ENCODE measurements around the gene SH2D2A.

SH2D2A gene

DNA sequence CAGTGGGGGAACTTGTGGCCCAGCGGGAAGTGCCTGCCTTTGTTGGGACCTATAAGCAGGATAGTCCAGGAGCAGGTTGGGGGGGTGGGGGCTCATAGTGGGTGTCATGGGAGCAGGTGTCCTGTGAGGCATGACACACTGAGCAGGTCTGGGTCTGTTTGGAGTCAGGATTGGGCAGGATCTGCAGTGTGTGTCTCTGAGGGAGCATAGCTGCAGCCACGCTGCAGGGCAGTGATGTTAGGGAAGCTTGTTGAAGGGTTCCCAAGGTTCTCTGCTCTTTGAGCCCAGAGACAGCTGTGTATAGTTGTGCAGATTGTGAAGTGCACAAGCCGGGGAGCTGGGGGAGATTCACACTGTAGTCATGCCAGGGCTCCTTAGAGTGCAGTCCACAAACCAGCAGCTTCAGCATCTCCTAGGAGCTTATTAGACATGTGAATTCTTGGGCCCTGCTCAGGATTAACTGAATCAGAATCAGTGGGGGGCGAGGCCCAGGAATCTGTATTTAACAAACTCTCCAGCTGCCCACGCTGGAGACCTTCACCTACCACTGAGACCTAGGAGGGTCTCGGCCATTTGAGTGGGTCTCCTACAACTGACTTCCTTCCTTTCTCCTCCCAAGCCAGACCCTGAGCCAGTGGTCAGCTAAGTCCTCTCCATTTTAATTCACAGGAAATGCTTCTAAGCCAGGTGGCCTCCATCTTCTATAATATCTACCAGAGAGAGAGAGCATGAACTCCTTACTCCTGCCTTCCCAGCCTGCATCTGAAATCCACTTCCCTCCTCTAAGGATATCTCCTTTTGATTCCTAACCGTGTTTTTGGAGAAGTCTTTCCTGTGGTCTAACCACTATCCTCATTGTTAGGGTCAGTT is 31.2 kb upstream of the SH2D2A start:
- DNase-seq (ENCODE audit: low read depth in 2 of 2) = no peak

DNA sequence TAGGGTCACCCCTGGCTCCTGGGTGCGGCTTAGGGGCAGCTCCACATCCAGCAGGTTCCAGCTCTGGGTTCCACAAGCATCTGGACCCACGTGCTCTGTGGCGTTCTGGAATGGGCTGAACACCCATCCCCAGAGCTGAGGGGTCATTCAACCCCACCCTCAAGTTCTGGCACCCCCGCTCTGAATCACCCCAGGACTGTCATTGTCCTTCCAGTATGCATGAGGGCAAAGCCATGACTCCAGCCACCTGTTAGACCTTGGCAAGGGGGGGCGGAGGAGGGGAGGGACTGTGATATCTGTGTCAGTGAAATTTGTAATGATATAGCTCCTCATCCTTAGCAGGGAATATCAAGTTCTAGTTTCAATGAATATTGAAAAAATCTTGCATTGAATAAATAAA is 30.0 kb upstream of the SH2D2A start:
- DNase-seq (ENCODE audit: low read depth in 2 of 2) = no peak

DNA sequence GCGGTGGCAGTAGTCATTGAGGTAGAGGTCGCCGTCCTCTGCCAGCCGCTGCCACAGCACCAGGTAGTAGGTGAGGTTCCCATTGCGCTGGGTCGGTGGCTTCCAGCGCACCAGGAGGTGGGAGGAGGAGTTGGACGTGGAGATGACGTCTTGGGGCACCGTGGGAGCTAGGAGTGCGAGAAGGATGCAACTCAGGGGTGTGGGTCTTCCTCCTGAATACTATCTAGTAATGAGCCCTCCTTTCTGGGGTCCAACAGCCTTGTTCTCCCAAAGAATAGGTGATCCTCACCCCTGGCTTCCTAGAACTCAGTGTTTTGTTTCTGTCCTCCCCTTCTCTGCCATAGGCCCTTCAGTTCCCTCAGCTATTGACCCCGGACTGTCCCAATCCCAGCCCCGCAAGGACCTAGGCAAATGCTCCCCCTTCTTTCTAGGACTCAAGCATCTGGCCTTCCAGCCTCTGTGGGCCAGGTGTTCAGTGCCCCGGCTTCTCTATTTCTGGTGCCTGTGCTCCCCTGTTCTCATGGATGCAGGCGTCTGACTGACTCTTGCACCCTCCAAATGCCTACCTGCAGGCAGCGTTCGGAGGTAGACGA is 29.4 kb upstream of the SH2D2A start:
- DNase-seq (ENCODE audit: low read depth in 2 of 2) = no peak

DNA sequence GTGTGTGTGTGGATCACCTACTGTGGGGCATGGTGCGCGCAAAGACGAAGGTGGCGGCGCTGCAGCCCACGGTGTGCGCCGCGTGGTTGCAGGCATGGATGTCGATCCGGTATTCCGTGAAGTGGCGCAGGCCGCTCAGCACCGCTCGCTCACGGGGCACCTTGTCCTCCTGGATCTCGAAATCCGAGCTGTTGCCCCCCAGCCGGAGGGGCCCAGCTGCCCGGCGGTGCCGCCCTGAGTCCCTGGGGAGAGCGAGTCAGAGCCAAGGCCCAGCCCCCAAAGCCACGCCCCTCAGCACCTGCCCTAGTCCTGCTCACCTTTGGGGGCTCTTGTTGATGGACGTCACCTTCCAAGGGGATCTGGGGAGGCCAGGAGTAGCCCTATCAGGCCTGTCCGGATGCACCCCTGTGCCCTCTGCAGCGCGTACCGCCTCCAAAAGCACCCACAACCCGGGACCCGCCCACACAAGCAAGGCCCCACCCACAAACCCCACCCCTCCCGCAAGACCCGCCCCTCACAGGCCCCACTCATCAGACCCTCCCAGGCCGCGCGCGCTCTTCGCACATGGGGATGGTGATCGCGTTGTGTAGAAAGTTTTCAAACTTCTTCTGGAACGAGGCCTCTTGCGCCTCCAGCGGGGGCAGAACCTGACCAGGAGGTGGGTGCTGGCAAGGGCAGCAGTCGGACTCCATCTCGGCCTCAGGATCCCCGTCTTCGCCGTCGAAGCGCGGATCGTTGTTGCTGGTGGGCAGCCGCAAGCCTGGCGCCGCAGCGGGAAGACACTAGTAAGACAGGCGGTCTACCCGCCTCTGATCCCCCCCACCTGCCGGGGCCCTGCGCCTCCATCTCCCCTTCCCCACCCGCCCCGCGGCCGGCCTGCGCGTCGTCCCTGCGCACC is 28.7 kb upstream of the SH2D2A start:
- DNase-seq (ENCODE audit: low read depth in 2 of 2) = no peak

DNA sequence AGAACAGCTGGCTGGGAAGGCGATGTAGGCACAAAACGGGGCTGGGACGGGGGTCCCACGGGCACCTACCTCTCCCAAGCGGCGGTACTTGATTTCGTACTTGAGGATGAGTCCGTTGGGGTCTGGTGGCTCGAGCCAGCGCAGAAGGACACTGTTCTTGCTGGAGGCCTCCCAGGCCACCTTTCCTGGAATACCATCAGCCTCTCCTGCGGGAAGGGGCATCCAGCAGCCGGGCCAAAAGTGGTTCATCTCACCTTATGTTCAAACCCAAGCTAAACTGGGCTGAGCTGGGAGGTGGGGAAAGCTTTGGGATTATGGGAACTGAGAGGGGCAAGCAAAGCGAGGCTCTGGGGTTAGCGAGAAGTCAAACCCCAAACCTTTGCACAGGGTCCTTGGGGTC is 28.0 kb upstream of the SH2D2A start:
- DNase-seq (ENCODE audit: low read depth in 2 of 2) = no peak

DNA sequence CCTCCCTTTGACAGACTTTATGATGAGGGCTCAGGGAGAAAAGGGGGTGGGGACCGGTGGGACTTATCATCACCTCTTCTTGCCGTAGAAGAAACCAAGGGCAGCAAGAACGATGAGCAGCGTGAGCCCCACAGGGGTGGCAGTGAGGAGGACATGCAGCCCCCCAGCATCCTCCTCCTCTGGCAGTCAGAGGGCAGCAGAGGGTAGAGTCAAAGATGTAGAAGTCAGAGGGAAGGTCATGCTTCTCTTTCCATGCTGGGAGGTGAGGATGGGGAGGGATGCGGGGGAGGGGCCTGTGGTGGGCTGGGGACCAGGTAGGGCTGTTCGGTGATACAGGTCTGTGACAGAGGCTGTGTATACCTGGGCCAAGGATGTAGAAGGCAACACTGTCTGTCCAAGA is 27.5 kb upstream of the SH2D2A start:
- DNase-seq (ENCODE audit: low read depth in 2 of 2) = no peak

DNA sequence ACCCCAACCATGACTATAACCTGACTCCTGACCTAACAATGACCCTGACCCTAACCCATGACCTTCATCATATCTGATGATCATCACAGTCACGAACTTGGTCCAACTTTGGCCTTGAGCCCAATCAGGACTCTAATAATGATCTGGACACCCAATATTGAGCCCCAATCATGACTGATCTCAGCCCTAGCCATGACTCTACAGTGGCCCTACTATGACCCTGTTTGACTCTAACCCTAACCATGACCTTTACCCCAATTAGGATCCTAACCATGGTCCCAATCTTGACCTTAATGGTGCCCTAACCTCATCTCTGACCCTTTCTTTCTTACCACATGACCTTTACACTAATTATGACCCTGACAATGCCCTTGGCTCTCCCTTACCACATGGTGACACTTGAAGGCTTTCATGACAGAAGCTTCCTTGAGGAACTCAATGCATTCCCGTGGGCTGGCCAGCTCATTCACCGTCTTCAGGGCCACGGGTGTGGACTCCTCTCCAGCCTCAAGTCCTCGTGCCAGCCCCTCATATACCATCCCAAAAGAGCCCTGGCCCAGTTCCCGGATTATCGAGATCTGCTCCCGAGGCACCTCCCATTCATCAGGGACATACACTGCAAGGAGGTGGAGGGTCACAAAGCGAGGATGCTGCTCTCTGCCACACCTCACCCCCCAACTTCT is 26.1 kb upstream of the SH2D2A start:
- DNase-seq (ENCODE audit: low read depth in 2 of 2) = no peak

DNA sequence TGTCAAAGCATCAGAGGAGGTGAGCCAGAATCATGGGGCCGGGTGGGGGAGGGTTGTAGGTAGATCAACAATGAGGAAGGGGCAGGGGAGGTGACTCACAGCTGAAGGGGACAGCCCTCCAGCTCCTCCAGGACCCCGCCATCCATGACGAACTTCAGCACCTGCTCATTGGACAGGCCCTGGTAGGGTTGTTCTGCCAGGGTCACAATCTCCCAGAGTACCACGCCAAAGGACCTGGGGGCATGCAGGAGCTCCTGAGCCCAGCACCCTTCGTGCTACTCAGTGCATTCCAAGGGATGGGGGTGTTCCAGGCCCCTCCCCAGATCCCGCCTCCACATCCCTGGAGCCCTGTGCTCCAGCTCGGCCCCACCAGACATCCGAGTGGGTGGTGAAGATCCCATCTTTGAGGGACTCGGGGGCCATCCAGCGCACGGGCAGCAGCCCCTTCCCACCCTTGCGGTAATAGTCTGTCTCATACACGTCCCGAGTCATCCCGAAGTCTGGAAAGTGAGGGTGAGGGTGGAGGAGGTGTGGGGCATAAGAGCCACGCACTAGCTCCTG is 24.7 kb upstream of the SH2D2A start:
- no peak for DNase-seq (ENCODE audit: low read depth in 2 of 2)

DNA sequence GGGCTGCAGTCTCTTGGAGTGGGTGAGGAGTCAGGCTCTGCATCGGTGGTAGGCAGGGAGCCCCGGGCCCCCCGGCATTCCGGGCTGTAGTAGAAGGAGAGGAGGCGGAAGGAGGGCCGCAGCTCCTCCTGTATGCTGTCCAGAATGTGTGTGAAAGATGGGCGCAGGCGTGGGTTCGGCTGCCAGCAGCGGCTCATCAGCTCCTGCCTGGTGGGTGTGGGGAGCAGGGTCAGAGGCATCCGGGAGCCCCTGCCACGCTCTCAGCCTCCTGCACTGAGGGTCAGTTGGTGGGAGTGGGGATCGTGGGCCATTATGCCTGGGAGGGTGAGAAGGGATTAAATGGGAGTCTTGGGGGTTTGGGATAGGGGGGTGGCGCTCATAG is 24.2 kb upstream of the SH2D2A start:
- no peak for DNase-seq (ENCODE audit: low read depth in 2 of 2)

DNA sequence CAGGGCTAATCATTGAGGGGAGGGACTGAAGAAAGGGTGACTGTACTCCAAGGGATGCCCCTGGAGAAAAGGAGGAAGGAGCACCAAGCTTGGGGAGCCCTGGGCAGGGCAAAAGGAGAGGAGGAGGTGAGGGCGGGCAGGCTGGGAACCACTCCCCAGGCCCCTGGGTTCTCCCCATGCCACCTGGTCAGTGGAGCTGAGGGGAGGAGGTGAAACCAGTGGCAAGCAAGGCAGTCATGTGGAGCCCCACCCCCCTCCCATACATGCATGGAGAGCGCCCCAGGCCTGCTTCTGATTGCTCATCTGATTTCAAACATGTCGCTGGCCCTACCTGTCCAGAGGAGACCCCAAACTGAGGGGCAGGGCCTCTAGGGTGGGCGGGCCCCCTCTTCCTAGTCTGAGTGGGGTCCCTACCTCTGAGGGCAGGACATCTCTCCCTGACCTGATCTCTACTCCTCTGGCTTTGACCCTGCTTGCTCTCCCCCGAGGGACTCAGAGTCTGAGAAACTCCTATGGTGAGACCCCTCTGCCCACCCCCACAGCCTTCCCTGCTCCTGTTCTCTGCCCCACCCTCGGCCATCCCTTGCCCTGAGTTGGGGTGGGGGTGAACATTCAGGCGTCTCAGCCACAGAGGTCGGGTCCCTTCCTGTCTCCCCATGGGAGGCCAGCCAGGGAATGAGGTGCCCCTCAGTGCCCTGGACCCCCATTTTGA is 23.7 kb upstream of the SH2D2A start:
- no peak for DNase-seq (ENCODE audit: low read depth in 2 of 2)

DNA sequence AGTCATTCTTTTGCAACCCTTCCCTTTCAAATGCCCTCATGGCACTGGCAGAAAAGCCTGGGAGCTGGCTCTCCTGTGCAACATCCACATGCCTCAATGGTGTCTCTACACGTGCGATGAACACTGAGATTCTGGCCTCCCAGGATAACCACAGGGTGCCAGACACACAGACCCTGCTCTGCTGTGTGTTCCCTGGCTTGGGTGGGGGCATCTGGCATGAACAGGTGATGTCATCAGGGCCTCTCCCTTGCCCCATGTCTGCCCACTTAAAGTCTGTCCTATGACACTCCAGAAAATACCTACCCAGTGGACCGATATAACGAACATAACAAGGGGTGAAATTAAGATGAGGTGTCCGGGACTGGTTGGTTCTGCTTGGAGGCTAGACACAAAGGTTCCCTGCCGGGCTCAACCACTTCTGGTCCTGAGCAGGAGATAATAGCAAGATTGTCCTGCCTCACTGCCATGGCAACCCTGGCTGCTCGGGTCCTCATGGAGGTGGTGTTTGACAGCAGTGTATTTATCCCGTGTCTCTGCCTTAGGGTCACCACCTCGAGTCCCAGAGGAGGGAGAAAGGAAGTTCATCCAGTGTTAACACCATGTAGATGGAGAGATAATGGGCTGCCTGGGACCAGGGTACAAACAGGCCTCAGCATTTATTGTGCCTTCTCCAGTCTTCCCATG is 22.9 kb upstream of the SH2D2A start:
- DNase-seq (ENCODE audit: low read depth in 2 of 2) = no peak

DNA sequence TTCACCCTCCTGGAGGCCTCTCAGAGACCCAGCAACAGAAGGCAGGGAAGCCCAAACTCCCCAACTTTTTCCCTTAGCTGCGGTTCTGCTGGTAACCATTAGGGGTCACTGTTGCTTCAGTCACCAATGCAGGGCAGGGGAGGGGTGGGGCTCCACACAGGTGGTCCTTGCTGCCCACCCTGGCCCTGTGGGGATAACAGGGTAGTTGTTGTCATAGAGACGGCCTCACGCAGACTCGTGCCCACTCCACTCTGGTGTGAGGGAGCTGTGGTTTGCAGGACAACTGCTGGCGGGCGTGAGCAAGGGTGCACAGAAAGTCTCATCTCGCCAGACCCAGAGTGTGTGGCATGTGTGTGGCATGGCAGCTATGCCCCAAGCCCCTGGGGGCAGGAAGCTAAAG is 22.3 kb upstream of the SH2D2A start:
- DNase-seq (ENCODE audit: low read depth in 2 of 2) = no peak

DNA sequence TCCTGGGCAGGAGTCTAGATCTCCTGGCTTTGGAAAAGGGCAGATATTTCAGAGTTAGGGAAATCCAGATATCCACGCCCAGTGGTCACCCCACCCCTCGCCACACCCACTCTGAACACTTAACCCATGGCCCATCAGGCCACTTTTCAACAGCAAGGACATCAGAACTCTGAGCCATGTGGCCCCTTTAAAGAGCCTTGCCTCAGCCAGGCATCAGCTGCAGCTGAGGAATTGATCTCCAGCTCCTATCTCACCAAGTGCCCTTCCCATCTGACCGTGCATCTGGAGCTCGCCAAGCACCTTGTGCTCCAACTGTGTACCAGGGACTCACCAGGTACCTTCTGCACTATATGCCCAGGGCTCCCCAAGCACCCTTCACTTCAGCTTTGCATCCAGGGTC is 20.2 kb upstream of the SH2D2A start:
- DNase-seq (ENCODE audit: low read depth in 2 of 2) = no peak

DNA sequence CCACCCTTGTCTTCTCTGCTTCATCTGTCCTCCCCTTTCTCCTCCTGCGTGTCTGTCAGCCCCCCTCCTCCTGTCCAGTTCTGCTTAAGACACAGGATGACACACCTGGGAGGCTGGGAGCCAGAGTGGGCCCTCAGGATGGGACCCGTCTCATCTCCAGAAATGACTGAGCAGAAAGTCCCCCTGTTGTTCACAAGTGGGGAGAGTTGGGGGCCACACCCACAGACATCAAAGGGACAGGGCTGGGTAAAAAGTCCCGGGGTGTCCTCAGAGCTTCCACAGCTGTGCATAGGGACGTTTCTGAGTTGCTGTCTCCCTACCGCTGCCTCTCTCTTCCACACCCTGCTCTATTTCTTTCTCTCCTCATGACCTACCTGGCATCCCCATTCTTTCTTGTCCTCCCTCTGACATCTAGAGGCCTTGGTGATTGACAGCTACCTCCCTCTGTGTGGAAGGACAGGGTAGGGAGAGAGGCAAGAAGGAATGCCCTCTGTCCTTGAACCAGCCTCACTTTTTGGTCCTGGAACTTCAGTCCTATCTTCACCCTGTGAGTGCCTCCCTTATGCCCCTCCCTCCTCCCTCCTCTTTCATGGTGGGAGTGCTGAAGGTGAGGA is 19.5 kb upstream of the SH2D2A start:
- no peak for DNase-seq (ENCODE audit: low read depth in 2 of 2)

DNA sequence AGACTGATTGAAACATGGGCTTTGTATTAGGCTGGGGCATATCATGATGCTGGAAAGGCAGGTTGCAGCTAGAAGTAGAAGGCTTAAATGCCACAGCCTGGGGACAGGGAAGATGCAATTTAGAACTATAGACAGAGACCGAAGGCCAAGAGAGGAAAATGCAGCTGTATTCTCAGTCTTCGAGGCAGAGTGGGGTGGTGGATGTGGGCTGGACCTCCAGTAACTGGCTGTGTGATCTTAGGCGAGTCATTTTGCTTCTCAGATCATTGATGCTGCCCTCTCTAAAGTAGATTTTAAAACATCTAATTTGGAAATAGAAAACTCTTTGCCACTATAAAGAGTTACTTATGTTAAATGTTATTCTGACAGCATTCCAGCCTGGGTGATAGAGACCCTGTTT is 17.7 kb upstream of the SH2D2A start:
- no peak for DNase-seq (ENCODE audit: low read depth in 2 of 2)

DNA sequence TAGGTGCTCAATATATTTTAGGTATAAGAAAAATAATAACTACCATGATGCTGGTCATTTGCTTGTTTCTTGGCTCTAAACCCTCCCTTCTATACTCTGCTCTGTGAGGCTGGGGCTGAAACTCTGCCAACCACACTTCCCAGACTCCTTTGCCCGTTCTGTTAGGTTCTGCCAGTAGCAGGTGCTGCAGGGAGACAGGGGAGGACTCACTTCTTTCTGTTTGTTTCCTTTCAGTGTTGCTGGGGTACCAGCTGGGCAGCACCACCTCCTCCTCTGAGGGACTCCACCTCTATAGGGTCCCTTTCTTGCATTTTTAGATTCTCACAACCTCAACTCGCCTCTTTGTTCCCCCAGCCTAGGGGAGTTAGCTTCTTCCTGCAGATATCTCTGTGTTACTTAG is 17.0 kb upstream of the SH2D2A start:
- DNase-seq (ENCODE audit: low read depth in 2 of 2) = no peak

DNA sequence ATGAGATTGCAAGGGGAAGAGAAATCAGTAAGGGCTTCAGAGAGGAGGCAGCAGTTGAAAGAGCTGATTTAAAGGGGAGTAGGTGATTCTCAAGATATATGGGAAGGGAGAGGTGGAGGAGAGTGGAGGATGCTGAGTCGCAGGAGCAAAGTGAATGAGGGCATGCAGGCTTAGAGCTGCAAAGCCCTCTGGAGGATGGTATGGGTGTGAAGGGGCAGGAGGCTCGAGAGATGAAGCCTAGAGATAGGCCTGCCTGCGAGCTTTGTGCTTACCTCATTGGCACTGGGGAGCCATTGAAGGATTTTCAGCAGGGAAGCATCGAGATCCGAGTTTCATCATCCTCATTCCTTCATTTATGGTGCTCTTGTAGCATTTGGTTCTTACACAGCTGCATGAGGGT is 15.8 kb upstream of the SH2D2A start:
- no peak for DNase-seq (ENCODE audit: low read depth in 2 of 2)

DNA sequence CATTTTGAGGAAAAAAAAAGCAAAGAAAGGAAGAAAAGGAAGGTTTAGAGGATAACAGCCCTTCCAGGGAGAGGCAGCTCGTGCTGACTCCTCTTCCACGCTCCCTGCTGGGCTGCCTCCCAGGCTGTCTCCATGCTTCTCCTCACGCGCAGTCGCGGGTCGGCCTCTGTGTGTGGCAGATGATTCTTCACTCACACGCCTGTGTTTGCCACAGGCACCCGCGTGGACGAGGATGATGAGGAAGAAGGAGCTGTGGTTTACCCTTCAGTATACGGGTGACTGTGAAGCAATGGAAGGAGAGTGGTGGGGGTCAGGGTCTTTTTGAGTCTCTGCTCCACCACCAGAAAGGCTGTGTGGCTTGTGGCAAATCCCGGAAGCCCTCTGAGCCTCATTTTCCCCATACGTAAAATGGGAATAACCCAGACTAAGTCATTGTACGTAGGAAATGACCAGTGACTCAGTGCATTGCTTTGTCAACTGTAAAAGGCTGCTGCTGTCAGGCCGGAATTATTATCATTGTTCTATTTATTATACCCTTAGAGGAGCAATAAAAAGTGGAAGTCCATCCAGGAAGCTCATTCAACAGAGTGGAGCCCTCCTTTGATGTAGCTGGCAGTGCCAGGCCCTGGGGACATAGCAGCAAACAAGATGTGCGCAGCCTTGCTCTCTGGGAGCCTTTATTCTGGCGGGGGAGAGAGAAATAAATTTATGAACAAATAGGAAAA is 11.9 kb upstream of the SH2D2A start:
- no peak for DNase-seq (ENCODE audit: low read depth in 2 of 2)

DNA sequence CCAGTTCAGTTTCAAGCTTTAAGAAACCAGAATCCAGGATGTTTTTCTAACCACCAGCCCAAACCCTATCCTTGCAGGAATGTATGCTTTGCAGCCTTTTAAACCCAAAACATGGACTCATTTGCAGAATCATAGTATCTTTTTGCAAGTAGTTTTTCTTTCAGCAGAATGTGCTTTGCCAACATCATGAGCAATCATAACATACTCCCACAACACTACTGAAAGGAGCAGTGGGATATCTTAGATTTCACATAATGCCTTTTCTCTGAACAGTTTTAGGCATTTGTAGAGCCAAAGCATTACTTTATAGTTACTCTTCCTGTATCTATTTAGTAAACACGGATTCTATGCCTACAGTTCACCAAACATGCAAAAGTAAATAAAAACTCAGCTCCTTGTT is 10.0 kb upstream of the SH2D2A start:
- DNase-seq (ENCODE audit: low read depth in 2 of 2) = no peak

Measured in stimulated activated CD8-positive, alpha-beta memory T cell treated with anti-CD3 and anti-CD28 coated beads, Interleukin-2, amount 100 ng/mL, for 48 hours (primary cell).